CD4-positive, alpha-beta T cell treated with Interleukin-15 for 4 hours (primary cell): ENCODE results near the gene ACOX2.
A peak's percentile ranks its signal among the peaks of the same experiment; 100 is the strongest.

Source experiments
- DNase-seq: peaks from one replicate; pipeline ENCODE4 v3.0.0-alpha.2; 2020; ENCODE audit warnings: low spot score

The ACOX2 gene

DNA sequence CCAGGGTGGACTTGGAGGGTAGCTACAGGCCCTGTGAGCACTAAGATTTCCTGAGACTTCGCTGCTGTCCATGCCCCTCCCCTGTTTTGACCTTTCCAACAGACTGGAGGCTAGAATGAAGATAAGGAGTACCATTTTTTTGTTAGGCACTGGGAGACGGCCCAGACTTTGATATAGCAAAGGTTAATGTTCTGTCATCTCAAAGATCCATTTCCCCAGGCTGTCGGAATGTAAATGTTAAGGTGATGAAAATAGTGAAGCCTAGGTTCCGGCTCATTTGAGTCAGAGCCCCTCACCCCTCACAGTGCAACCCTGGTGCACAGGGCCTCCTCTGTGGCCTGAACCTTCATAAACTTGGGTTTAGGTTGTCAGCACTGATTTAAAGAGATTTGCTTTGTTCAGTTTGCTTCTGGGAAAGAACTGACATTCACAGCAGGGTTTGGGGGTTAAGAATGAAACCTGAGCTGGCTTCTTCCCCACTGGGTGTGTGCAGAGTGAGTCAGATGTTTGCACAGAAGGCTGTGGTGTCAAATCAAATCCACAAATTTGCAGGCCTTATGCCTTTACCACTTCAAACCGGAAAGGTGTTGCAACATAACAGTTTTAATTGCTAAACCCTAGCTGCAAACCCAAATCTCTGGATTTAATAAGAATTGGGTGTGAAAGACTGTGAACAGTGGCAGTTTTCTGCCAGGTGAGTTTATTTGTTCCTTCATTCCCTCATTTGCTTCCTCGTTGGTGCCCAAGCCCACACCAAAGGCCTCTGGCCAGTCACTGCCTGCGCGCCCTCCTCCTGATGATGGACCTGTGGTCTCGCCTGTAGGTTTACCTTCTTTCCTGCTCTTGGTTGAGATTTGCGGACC is 65.7 kb downstream of the ACOX2 start:
- peak; percentile 78 for DNase-seq

DNA sequence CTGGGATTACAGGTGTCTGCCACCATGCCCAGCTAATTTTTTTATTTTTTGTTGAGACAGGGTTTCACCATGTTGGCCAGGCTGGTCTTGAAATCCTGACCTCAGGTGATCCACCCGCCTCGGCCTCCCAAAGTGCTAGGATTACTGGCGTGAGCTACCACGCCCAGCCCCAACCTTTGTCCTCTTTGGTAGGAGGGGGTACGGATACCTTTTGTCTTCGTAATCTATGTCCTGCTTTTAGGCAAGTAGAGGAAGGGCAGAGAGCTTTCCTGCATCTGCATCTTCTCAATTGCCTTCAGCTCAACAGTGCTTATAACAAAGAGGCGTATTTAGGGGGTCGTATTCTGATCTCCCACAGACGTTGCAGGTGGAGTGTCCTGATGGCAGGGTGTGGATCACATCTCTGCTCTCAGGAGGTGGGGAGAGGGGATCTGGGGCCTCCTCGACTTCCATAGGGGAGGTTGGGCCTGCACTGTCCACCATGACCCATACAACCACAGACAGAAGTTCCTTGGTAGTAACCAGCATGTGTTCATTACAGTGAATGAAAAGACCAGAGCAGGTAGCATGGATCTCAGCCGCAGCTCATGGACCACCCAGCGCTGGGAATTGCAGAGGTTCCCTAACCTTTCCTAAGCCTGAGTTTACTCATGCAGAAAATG is 66.5 kb downstream of the ACOX2 start:
- DNase-seq = no peak

GRCh38 chr3:58469096-58469495 is 67.9 kb downstream of the ACOX2 start:
- no peak for DNase-seq

- DNase-seq = no peak
These were observed 70.0 kb downstream of the ACOX2 start for GRCh38 chr3:58466899-58467563.

DNA sequence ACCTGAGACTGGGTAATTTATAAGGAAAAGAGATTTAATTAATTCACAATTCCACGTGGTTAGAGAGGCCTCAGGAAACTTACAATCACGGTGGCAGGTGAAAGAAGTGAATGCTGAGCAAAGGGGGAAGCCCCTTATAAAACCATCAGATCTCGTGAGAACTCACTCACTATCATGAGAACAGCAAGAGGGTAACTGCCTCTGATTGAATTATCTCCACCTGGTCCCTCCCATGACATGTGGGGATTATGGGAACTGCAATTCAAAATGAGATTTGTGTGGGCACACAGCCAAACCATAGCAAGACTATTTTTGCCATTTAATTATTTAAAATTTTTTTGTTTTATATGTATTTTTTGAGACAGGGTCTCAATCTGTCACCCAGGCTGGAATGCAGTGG is 72.1 kb downstream of the ACOX2 start:
- DNase-seq = no peak

DNA sequence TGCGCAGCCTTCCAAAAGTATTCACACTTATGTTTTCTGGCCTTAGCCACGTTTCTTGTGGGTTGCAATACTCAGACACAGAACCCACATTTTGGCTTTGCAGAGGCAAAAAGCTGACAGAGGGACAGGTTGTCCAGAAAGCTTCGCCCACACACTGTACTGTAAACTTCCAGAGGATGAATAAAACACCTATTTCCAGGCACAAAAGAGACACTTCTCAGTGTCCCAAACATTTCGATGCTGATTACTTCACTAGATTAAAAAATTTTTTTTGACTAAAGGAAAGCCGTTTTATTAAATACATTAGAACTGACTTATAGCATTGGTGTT is 73.1 kb downstream of the ACOX2 start:
- DNase-seq = no peak

DNA sequence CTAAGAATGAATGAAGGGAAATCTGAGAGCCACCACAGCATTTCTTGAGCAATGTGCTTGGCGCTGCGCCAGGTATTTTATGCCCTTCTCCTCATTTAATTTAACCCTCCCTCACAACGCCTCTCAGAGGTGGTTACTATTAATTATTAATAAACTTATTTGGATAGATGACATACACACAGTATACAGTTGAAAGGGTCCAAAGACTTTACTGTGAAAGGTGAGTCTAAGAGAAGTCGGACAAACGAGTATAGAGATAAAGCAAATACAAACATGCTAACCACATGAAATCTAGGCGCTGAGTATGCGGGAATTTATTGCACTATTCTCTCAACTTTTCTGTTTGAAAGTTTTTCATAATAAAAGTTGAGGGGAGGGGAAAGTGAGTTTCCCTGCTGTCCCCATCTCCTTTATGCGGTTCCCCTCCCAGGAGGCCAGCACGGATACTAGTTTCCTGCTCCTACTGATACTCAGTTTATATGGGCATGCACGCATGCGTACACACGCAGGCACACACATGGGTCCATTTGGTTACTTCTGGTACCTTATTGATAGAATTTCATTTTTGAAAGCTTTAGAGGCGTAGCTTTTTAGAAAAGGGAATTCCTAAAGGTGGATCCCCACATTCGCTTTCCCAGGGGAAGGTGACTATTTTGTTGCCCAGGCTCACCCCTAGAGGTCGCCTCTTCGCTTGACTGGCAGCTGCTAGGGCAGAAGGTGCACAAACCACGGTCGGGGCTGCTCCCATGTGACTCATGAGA is 73.6 kb downstream of the ACOX2 start:
- peak; percentile 79 for DNase-seq

GRCh38 chr3:58462829-58463180 is 74.2 kb downstream of the ACOX2 start:
- no peak for DNase-seq

- DNase-seq = no peak
These were observed 77.8 kb downstream of the ACOX2 start for GRCh38 chr3:58459160-58459559.
